HG02571 (cell line): Measurements from ENCODE around the gene RSPH1.

Source experiments
- ATAC-seq: cut with Tn5 transposase; IDR thresholded peaks from one replicate; pipeline ENCODE4 v1.9.1; 2021; ENCODE audit warnings: mild to moderate bottlenecking, moderate library complexity; ENCODE audit not compliant: unreplicated experiment

RSPH1 gene

DNA sequence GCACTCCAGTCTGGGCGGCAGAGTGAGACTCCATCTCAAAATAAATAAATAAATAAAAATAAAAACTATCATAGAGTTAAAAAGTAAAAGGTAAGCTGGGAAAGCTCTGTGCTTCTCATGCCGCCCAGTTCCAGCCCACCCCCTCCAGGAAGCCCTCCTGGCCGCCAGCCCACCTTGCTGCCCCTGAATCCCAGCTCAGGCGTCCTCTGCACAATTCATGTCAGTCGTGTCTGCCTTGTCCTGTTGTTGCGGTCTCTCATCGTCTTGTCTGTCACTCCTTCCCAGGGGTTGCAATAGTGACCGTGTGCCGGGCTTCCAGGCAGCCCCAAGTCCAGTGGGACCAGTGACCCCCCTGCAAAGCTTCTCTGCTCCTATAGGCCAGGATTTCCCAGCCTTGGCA is 44.1 kb downstream of the RSPH1 start:
- ATAC-seq, result no peak

DNA sequence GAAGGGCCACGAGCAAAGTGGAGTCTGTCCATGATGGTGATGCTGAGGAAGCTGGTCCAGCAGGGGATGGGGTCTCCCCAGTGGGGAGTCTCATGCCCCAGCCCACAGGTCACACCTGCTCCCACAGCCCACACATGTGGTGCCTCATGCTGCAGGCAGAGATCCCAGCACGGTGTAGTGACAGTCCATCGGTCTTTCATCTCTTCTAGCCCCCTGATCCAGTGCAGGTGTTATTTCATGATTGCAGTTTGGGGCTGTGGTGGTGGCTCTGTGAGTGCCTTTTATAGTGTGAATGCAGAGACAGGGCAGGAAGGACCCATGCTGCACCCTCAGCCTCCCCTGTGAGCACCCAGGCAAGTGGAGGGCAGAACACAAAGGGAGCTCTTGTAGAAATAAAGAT is 47.3 kb downstream of the RSPH1 start:
- ATAC-seq, result no peak

GRCh38 chr21:42447732-42448131 is 48.3 kb downstream of the RSPH1 start:
- ATAC-seq, result no peak

DNA sequence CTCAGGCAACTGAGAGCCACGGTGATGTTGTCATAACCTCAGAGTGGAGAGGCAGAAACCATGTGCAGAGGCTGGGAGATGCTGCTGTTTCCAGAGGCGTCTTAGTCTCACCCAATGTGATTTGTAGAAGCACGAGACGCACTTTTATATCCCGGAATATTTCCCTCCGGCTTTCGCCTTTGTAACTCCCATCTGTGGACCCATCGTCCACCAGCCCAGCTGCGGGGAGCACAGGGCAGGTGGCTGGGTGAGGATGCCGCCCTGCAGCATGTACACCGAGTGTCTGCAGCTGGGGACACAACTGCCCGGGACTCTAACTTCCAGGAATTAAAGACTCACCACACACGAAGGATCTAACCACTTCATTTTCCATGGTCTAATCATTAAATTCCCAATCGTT is 48.8 kb downstream of the RSPH1 start:
- ATAC-seq, result no peak

GRCh38 chr21:42446531-42446930 is 49.5 kb downstream of the RSPH1 start:
- ATAC-seq, result no peak

DNA sequence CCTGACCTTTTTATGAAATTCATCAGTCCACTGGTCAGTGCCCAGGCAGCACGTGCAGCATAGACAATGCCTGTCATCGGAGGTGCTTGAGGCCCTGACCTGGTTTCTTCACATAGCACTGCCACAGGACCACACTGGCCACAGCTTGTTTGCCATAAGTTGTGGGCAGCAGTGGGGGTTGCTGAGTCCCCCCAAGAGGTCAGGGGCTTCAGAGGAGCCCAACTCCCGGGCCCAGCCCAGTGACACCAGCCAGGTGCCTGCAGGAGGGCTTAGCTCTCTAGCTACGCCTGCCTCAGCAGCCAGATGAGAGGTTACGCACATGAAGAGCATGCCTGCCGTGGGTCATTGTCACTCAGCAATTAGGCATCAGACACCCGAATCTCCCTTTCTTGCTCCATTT is 50.7 kb downstream of the RSPH1 start:
- no peak for ATAC-seq

DNA sequence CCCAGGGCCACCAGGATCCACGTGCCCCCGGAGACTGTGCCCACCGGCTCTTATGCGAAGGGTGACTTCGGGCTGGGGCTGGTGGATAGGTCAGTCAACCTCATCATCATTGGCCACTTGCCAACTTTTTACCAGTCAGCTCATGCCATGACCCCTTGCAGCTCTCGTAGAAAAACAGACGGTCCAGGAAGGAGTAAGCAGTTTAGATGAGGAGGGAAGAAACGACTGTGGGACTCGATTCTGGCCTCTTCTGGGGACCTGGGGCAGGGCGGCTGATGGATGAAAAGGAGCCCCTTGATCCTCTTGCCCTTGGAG is 51.3 kb downstream of the RSPH1 start:
- no peak for ATAC-seq

DNA sequence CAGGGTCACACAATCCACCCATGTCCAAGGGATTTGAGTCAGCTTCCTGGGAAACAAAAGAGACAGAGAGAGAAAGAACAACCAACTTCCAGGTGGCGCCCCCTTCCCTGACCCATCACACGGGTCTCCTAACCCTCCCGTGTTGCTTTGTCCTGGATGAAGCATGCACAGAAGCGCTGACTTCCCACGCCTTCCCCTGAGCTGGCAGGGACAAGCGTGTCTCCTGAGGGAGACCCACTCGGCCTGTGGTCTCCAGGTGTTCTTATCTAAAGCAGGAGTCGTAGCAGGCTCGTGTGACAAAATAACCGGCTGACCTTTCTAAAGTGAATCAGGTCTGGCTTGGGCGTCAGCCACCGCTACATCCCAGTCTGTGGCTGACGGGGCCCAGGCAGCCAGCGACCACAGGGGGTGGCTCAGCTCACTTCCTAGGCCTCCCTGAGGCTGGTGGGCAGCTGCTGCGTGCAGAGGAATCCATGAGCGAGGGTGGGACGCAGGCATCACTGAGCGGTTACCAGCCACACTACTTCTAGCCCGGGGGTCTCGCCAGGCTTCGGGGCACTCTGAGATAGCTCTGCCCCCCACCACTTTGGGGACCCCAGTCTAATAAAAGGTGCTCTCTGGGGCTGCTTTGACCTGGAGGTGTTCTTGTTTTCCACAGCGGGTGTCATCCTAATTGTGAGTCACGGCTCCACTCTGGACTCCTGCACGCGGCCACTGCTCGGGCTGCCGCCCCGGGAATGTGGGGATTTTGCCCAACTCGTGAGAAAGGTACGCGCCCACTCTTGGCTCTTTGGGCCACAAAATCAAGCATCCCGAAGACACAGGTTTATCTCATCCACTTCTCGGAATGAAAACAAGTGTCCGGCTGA is 51.9 kb downstream of the RSPH1 start:
- no peak for ATAC-seq

- no peak for ATAC-seq
Measured at GRCh38 chr21:42443181-42443785, 52.7 kb downstream of the RSPH1 start.

DNA sequence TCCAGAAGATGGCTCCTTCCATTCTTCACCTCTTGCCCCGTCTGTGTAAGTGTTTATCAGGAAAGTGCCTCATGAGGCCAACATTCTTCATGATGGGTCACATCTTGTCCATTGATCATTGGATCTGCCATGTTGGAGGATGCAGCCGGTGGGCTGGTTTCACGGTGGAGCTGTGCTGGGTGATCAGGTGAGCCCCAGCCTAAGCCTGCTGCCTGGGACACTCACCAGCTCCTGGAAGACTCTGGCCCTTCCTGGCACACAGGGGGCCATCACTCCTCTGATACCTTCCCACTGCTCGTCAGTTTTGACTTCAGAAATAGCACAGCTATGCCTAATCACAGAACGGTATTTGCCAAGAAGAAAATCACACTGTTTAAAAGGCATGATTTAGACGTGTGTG is 54.1 kb downstream of the RSPH1 start:
- no peak for ATAC-seq

DNA sequence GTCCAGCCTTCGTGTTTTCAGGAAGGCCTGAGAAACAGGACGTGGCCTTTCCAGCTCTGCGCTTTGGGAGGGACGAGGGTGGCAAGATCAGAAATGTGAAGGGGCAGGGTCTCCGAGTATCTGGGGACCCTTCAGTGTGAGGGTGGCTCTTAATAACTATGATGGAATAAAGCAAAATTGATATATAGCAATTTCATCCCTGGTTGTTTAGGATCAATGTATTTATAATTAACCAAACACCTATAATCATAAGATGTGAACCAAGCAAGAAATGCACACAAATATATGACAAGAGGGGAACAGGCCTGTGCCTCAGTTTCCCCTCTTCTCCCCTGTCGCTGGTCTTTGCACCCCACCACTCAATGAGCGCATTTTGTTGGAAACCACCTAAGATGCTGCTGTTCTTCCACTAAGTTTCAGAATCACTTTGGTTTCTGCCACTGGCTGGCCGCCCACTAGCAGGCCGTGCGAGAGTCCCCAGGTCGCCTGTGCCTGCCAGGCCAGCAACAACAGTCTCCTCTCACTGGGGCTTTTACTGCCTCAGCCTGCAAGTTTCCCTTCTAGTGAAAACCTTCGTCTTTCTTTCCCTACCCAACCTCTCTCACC is 55.7 kb downstream of the RSPH1 start:
- ATAC-seq, result peak; percentile 61

- ATAC-seq, result no peak
Measured at GRCh38 chr21:42439284-42440186, 56.5 kb downstream of the RSPH1 start.

DNA sequence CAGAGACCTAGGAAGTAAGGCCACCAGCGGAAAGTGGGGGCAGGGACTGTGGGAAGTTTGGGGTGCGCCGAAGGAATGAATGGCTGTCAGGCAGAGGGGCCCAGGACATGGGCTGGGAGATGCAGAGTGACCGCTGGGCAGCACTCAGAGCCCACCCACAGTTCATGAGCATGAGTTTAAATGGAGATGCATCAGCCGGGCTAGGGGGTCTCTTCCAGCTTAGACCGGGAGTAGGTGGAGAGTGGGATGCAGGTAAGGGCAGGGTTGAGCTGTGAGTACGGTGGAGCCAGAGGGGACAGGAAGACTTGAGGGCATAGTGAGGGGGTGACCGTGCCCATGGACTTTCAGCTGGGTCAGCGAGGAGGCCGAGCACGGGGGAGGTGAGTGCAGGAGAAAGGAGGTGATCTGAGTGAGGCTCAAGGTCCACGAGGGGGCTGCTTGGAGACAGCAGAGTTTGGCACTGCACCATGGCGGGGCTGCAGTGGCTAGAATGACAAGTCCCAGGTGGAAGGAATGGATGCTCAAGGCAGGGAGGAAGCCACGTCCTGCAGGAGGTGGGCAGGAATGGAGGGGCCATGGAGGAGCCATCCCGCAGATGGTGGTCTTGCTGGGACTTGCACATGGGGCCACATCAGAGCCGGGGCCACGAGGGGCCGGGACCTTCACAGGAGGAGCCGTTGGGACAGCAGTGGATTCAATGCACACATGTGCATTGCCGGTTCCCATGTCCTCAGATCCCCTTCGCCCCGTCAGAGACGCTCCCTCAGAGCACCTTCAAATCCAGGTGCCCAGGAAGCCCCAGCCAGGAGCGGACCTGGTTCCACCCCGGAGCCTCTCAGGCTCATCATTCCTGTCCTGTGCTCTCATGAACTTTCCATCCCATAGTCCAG is 57.5 kb downstream of the RSPH1 start:
- no peak for ATAC-seq

GRCh38 chr21:42437786-42438185 is 58.2 kb downstream of the RSPH1 start:
- no peak for ATAC-seq

- no peak for ATAC-seq
Measured at GRCh38 chr21:42436914-42437313, 59.1 kb downstream of the RSPH1 start.

DNA sequence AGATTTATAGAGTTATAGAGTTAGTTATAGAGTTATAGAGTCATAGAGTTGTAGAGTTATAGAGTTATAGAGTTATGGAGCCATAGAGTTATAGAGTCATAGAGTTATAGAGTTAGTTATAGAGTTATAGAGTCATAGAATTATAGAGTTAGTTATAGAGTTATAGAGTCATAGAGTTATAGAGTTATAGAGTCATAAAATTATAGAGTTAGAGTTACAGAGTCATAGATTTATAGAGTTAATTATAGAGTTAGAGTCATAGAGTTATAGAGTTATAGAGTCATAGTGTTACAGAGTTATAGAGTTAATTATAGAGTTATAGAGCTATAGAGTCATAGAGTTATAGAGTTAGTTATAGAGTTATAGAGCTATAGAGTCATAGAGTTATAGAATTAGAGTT is 60.2 kb downstream of the RSPH1 start:
- ATAC-seq, result no peak

DNA sequence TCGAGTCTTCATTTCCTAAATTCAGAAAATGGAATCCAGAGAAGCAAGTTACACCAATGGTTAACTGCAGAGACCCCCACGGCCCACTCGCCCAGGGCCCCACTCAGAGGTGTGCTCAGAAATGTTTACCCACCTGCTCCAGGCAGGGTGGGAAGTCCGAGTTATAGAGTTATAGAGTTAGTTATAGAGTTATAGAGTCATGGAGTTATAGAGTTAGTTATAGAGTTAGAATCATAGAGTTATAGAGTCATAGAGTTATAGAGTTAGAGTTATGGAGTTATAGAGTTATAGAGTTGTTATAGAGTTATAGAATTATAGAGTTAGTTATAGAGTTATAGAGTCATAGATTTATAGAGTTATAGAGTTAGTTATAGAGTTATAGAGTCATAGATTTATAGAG is 60.6 kb downstream of the RSPH1 start:
- no peak for ATAC-seq

- no peak for ATAC-seq
Measured at GRCh38 chr21:42434884-42435283, 61.1 kb downstream of the RSPH1 start.

- no peak for ATAC-seq
Measured at GRCh38 chr21:42433946-42434551, 62.0 kb downstream of the RSPH1 start.

GRCh38 chr21:42432695-42433094 is 63.3 kb downstream of the RSPH1 start:
- ATAC-seq, result no peak
